ENCODE results near the gene GSK3B.

- no peak for TF ChIP-seq EZH2phosphoT487 (IDR thresholded peaks at IDR 0.05; ENCODE audit: insufficient read depth, low read depth)
- no peak for TF ChIP-seq EZH2 (IDR thresholded peaks at IDR 0.05; ENCODE audit: insufficient read depth, poor library complexity, severe bottlenecking)
Observed at GRCh38 chr3:120067083-120067482, 27.2 kb downstream of the GSK3B start.
